HUDEP-2 (cell line): ENCODE measurements around the gene AP5B1.
"Not testable (repeated sequence)": the region's sequence is repeated elsewhere in the genome, so short reads cannot be mapped to it uniquely, and the experiment has no call there.

Experiments
- DNase-seq, 76 experiments: peaks; one replicate each; lab custom pipeline; 2025; ENCODE audit not compliant: unreplicated experiment in 76 of 76; lab: John Stamatoyannopoulos, UW

The AP5B1 gene

DNA sequence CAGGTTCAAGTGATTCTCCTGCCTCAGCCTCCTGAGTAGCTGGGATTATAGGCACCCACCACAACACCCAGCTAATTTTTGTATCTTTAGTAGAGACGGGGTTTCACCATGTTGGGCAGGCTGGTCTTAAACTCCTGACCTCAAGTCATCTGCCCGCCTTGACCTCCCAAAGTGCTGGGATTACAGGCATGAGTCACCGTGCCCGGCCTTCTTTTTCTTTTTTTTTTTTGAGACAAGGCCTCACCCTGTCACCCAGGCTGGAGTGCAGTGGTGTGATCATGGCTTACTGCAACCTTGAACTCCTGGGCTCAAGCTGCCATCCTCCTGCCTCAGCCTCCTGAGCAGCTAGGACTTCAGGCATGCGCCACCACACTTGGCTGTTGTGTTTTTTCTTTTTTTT, 13.0 kb downstream of the AP5B1 start:
- DNase-seq, result not testable (repeated sequence)

GRCh38 chr11:65767406-65767805, 13.4 kb downstream of the AP5B1 start:
- DNase-seq, result no peak

DNA sequence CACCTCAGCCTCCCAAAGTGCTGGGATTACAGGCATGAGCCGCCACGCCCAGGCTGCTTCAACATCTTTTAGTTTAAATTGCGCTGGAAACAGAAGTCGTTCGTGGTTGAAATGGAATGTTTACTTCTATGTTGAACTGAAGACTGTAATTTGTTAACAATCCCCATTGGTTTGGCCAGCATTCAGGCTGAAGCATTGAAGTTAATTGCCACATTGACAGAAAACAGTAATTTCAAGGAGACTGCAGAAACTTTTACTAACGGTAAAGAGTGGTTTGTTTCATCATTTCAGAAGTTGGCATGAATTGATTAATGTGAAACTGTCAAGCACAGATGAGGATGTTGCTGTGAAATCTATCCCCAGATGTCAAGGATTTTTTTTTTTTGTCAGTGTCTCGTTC, 14.2 kb downstream of the AP5B1 start:
- no peak for DNase-seq

DNA sequence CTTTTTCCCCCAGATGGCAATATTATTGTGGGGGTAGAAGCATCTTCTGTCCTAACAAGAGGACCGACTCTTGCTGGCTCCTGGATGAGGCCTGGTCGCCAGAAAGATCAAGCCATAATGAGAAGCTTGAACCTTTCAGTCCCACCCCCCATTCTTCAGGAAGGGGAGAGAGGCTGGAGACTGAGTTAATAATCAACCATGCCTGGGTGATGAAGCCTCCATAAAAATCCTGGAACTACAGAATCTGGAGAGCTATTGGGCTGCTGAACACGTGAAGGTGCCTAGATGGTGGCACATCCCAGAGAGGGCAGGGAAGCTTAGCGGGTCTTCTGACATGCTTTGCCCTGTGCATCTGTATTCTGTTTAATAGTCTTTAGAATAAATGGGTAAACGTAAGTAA, 16.3 kb downstream of the AP5B1 start:
- DNase-seq, result no peak

GRCh38 chr11:65762816-65763215, 18.0 kb downstream of the AP5B1 start:
- DNase-seq, result not testable (repeated sequence)

- DNase-seq, result not testable (repeated sequence)
These were observed 18.6 kb downstream of the AP5B1 start for GRCh38 chr11:65762169-65762568.

GRCh38 chr11:65745049-65745448, 35.7 kb downstream of the AP5B1 start:
- no peak for DNase-seq

DNA sequence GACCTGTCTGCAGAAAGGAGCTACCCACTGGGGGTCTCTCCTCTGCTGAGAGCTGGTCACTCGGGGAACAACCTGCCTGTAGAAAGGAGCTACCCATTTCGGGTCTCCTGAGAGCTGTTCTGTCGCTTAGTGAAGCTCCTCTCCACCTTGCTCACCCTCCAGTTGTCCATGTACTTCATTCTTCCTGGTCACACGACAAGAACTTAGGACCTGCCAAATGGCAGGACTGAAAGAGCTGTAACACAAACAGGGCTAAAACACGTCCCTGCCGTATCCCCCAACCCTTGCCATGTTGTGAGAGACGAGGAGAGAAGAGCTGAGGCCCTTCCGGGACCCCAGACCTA, 36.1 kb downstream of the AP5B1 start:
- DNase-seq, result no peak

DNA sequence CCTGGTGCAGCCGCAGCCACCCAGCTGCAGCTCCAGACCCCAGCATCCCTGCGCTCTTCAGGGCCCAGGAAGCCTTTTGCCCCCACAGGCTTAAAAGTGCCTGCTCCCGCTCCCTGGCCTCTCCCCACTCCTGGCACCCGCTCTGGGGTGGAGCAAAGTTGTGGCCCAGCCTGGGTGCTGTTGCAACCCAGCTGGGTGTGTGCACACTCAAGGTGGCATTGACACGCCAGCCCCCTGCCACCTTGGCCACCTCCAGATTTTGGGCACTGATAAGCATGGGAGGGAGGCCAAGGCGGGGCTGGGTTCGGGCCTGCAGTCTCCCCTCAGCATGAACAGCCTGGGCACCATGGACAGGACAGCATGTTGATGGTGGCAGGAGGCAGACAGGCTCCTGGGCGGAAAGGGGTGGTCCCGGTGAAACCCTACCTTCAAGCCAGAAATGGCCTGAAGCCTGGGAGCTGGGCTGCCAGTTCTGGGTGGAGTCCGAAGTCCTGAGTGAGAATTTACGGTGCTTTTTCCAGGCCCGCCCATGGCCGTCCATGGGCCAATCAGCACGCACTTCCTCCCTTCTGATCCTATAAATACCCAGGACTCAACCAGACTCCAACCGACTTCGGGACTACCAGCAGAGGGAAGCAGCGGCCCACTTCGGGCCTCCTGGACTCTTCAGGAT, 36.6 kb downstream of the AP5B1 start:
- peak in 4 of 76 experiments; percentile 1 to 16 (median 4) for DNase-seq

GRCh38 chr11:65743681-65744025, 37.1 kb downstream of the AP5B1 start:
- peak in 2 of 76 experiments; percentile 16 to 21 for DNase-seq

DNA sequence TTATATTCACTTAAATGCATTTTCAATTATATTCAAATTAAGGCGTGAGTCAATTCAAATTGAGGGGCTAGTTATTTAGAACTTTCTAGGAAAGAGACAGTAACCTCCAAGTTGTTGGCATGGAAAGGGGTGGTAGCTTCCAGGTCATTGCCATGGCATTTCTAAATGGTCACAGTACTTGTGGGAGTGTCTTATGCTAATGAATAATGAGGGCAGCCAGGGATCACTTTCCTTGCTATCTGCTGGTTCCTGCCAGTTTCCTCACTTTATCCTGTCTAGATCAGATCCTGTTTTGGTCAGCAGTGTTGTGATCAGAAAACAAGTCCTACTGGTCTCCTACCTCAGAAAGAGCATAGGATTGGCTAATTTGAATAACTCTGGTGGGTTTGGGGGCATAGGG, 38.4 kb downstream of the AP5B1 start:
- DNase-seq, result no peak

DNA sequence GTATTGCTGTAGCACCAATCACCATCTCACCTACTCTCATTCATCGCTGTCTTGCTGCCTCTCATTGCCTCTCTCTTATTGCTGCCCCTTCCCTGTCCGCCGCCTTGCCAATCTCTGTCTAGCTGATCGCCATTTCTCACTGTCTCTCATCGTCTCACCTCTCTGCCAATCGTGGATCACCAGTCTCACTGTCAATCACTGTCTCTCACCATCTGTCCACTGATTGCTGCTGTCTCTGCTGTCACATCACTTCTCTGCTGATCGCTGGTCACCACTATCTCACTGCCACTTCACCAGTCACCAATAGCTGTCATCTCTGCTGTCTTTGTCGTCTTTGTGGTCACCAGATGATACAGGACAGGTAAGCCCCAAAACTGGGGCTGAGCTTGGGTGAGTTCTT, 39.6 kb downstream of the AP5B1 start:
- DNase-seq, result no peak

DNA sequence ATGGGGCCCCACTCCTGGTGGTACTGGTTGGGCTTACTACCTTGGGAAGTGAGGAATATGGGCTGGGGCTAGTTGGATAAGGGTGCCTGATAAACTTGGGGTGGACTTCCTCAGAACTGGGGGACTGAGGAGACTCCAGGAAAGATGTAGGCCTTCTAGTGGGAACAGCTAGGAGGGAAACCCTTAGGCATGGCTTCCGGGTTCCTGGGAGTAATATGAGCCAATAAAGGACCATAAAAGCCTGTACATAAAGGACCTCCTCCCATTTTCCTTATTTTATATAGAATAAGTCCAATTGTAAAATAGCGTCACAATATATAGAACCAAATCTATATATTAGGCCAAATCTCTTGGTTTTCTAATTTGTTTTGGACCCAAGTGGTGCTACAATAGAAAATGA, 41.8 kb downstream of the AP5B1 start:
- no peak for DNase-seq

DNA sequence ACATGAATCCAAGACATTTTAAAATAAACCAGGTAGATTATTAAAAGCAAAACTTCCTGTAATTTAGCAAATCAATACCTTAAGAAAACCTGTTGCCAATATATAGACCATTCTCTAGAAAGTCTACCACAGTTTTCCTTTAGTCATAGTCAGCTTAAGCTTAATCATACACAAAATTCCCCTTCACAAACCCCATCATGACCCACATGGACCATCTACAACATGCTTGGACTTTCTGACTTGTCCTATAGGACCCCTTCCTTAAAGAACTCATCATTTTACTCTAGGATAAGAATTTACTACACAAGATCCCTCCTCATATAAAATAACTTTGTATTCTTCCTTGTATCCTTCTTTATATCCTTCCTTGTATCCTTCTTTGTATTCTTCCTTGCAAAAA, 44.0 kb downstream of the AP5B1 start:
- no peak for DNase-seq

GRCh38 chr11:65735111-65735510, 45.7 kb downstream of the AP5B1 start:
- peak in 62 of 76 experiments; percentile 16 to 80 (median 52) for DNase-seq

- no peak for DNase-seq
These were observed 50.3 kb downstream of the AP5B1 start for GRCh38 chr11:65730461-65730860.

DNA sequence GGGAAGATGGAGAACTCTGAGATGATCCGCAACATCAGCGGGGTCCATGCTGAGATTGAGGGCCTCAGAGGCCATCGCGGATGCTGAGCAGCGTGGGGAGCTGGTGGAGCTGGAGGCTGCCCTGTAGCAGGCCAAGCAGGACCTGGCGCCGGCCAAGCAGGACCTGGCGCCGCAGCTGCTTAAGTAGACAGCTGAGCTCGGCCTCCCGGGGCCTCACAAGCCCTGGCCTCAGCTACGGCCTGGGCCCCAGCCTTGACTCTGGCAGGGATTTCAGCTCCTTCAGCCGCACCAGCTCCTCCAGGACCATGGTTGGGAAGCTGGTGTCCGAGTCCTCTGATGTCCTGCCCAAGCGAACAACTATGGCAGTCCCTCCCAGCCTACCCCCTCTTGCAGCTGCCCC, 52.9 kb downstream of the AP5B1 start:
- no peak for DNase-seq

GRCh38 chr11:65726660-65727059, 54.1 kb downstream of the AP5B1 start:
- peak in 5 of 76 experiments; percentile 2 to 19 (median 10) for DNase-seq
